Sigmoid colon (tissue), 7 donors: ENCODE measurements around the gene WBP2. TPM values are rescaled to one million over a fixed set of nuclear protein-coding genes. Genes with fewer than 3 reads are reported as not detected.
"Not testable (repeated sequence)": the region's sequence is repeated elsewhere in the genome, so short reads cannot be mapped to it uniquely, and the experiment has no call there.

Experiments
- DNase-seq: peaks from one replicate; pipeline ENCODE4 v3.0.0-alpha.2; 2019
- H3K27ac ChIP-seq, 4 donors: fragments of 200-600 bp; sonication (generic); one replicate each; pipeline ENCODE4 v1.5.1; 2016 to 2019; ENCODE audit warnings: mild to moderate bottlenecking in 1 of 4
- H3K27me3 ChIP-seq, 3 donors: fragments of 200-600 bp; sonication (generic); one replicate each; pipeline ENCODE4 v1.5.1; 2019; ENCODE audit warnings: mild to moderate bottlenecking in 1 of 3
- H3K36me3 ChIP-seq, 4 donors: fragments of 200-600 bp; sonication (generic); one replicate each; pipeline ENCODE4 v1.5.1; 2016 to 2019
- H3K4me1 ChIP-seq, 4 donors: fragments of 200-600 bp; sonication (generic); one replicate each; pipeline ENCODE4 v1.5.1; 2017 to 2019
- H3K4me3 ChIP-seq, 4 donors: fragments of 200-600 bp; sonication (generic); one replicate each; pipeline ENCODE4 v1.5.1; 2017 to 2019; ENCODE audit warnings: mild to moderate bottlenecking in 2 of 4, moderate library complexity in 1 of 4
- H3K9me3 ChIP-seq, 4 donors: fragments of 200-600 bp in 3 of 4; sonication (generic) in 3 of 4; one replicate each; pipeline versions ENCODE4 v1.5.1 to v1.6.1; 2013 to 2019
- CTCF ChIP-seq, 4 experiments: fragments of 450-650 bp in 3 of 4; fragments of 200-600 bp in 1 of 4; IDR thresholded peaks; one replicate each; pipeline ENCODE4 v1.5.1; 2016 to 2019; ENCODE audit warnings: antibody characterized with exemption in 4 of 4, mild to moderate bottlenecking in 3 of 4, moderate library complexity in 2 of 4
- EP300 ChIP-seq, 4 donors: sonication (generic); formaldehyde crosslinking; IDR thresholded peaks; one replicate each; pipeline ENCODE4 v1.6.1; 2017; ENCODE audit warnings: antibody characterized with exemption in 4 of 4
- POLR2A ChIP-seq, 2 donors: fragments of 450-650 bp; IDR thresholded peaks; one replicate each; pipeline ENCODE4 v1.6.1; 2016; ENCODE audit warnings: antibody characterized with exemption in 2 of 2, mild to moderate bottlenecking in 2 of 2, moderate library complexity in 2 of 2
- POLR2AphosphoS5 ChIP-seq, 4 donors: sonication (generic); formaldehyde crosslinking; IDR thresholded peaks; one replicate each; pipeline ENCODE4 v1.6.1; 2017; ENCODE audit warnings: antibody characterized with exemption in 4 of 4
- WGBS, 2 donors: extraction: QIAGEN DNeasy Blood & Tissue Kit; methylation state at CpG; one replicate each; pipeline ENCODE4 v1.1.7; 2013; 5-methylcytosine and 5-hydroxymethylcytosine counted together
- intact Hi-C: fragments of 100-400 bp; cut with DNase I; formaldehyde crosslinking; loops from one replicate; pipeline ENCODE4 v1.15.1; 2023
- polyA plus RNA-seq, 3 donors: library from polyadenylated mRNA; stranded (reverse); fragments of 200-250 nt; gene quantifications; one replicate each; pipeline ENCODE4 v1.2.3, GENCODE V29; 2013
- total RNA-seq, 4 donors: library from RNA; depleted of rRNA; stranded (reverse); fragments of >200 nt; gene quantifications; one replicate each; pipeline ENCODE4 v1.1.0, GENCODE V29; 2016
- donor health status: healthy with polysubstance abuse.
- donor health status: Bipolar disorder and iron deficiency.
- donor health status: healthy.

Gene WBP2
- total and polyA plus RNA-seq, 7 donors, result 44.2 to 110 (median 73.1) TPM

- DNase-seq, result peak; percentile 85
- no peak for TF ChIP-seq CTCF (IDR thresholded peaks at IDR 0.05)
- TF ChIP-seq POLR2A (IDR thresholded peaks at IDR 0.05), result no peak
- peak in 3 of 4 donors; percentile 38 to 75 (median 58) for TF ChIP-seq POLR2AphosphoS5 (IDR thresholded peaks at IDR 0.05)
Observed at GRCh38 chr17:75869282-75870141, 14.4 kb upstream of the WBP2 start.

GRCh38 chr17:75868730-75869281, 13.7 kb upstream of the WBP2 start:
- H3K9me3 ChIP-seq, DNase-seq, intact Hi-C loops, H3K36me3 ChIP-seq, H3K4me3 ChIP-seq, H3K27me3 ChIP-seq: not testable (repeated sequence)
- H3K4me1 ChIP-seq, result peaks cover 5 to 69% (median 61%) of the 10 kb centered on the region in 4 donors
- H3K27ac ChIP-seq, result peak overlapping the region; percentile 95 to 98 (median 97)
- WGBS, 2 donors, result 72 to 87% methylated on average over 12 of the region's 12 CpGs

More at GRCh38 chr17:75869282-75870141, 14.4 kb upstream of the WBP2 start:
- Histone ChIP-seq H3K36me3 (peaks cover 0 to 9% (median 6%) of the 10 kb centered on the region in 4 donors), H3K4me1 (peaks cover 5 to 71% (median 63%) of the 10 kb centered on the region in 4 donors), H3K27ac (peak overlapping the region; percentile 95 to 98 (median 97)), H3K4me3 (peak overlapping the region; percentile 16 to 36 (median 24)), H3K27me3 (no peaks in the 10 kb centered on the region), H3K9me3 (no peaks in the 10 kb centered on the region)
- 32 to 59% methylated on average over 23 of the region's 23 CpGs for WGBS, 2 donors
- intact Hi-C loops, result no loop called here

GRCh38 chr17:75865404-75866188, 10.5 kb upstream of the WBP2 start:
- DNase-seq, H3K9me3 ChIP-seq, H3K27me3 ChIP-seq, H3K4me3 ChIP-seq, intact Hi-C loops, H3K36me3 ChIP-seq: not testable (repeated sequence)
- WGBS, 2 donors, result 52 to 82% methylated on average over 17 of the region's 17 CpGs
- H3K27ac ChIP-seq, result peak overlapping the region; percentile 69 to 81 (median 72)
- H3K4me1 ChIP-seq, result peaks cover 0 to 48% (median 40%) of the 10 kb centered on the region in 4 donors

GRCh38 chr17:75864887-75865286, 9.8 kb upstream of the WBP2 start:
- H3K9me3 ChIP-seq, intact Hi-C loops, H3K27me3 ChIP-seq, H3K36me3 ChIP-seq, DNase-seq, H3K4me3 ChIP-seq: not testable (repeated sequence)
- 79 to 80% methylated on average over 4 of the region's 4 CpGs for WGBS, 2 donors
- Histone ChIP-seq H3K27ac (peak overlapping the region; percentile 69 to 81 (median 72)), H3K4me1 (peaks cover 0 to 41% (median 33%) of the 10 kb centered on the region in 4 donors)

- intact Hi-C loops, result no loop called here
- H3K27ac ChIP-seq, result peak overlapping the region; percentile 69 to 81 (median 72)
- TF ChIP-seq CTCF (IDR thresholded peaks at IDR 0.05), result no peak
- peak; percentile 45 to 80 (median 70) for TF ChIP-seq POLR2AphosphoS5 (IDR thresholded peaks at IDR 0.05)
- H3K9me3 ChIP-seq, result no peaks in the 10 kb centered on the region
- no peak overlapping the region for H3K4me3 ChIP-seq
- DNase-seq, result peak; percentile 94
- WGBS, 2 donors, result 28 to 57% methylated on average over 8 of the region's 8 CpGs
- H3K36me3 ChIP-seq, result no peaks in the 10 kb centered on the region
- peaks cover 0 to 36% (median 29%) of the 10 kb centered on the region in 4 donors for H3K4me1 ChIP-seq
- no peaks in the 10 kb centered on the region for H3K27me3 ChIP-seq
Observed at GRCh38 chr17:75864448-75864871, 9.3 kb upstream of the WBP2 start.

- H3K9me3 ChIP-seq, result no peaks in the 10 kb centered on the region
- no peak for TF ChIP-seq CTCF (IDR thresholded peaks at IDR 0.05)
- peak in 3 of 4 donors; percentile 48 to 81 (median 48) for TF ChIP-seq POLR2AphosphoS5 (IDR thresholded peaks at IDR 0.05)
- TF ChIP-seq EP300 (IDR thresholded peaks at IDR 0.05), result no peak
- H3K27me3 ChIP-seq, result no peaks in the 10 kb centered on the region
- intact Hi-C loops, result no loop called here
- H3K4me3 ChIP-seq, result no peak overlapping the region
- H3K4me1 ChIP-seq, result peaks cover 0 to 22% (median 18%) of the 10 kb centered on the region in 4 donors
- peak overlapping the region; percentile 54 to 81 (median 68) for H3K27ac ChIP-seq
- peak; percentile 79 for DNase-seq
- H3K36me3 ChIP-seq, result no peaks in the 10 kb centered on the region
- WGBS, 2 donors, result 77 to 88% methylated on average over 9 of the region's 9 CpGs
Observed at GRCh38 chr17:75861927-75862317, 6.8 kb upstream of the WBP2 start.

- H3K9me3 ChIP-seq, H3K4me3 ChIP-seq, H3K27me3 ChIP-seq, H3K36me3 ChIP-seq, intact Hi-C loops, DNase-seq: not testable (repeated sequence)
- H3K27ac ChIP-seq, result peak overlapping the region; percentile 1 to 62 (median 52)
- H3K4me1 ChIP-seq, result peaks cover 0 to 29% (median 14%) of the 10 kb centered on the region in 4 donors
- 81 to 89% methylated on average over 10 of the region's 10 CpGs for WGBS, 2 donors
Observed at GRCh38 chr17:75859358-75859757, 4.2 kb upstream of the WBP2 start.
